ENCODE measurements around the gene ADAM12. TPM values are rescaled to one million over a fixed set of nuclear protein-coding genes. Genes with fewer than 3 reads are reported as not detected.
A peak's percentile ranks its signal among the peaks of the same experiment; 100 is the strongest.

The ADAM12 gene
- total RNA-seq, 1 experiment from 2014 or later, result 15.8 TPM

GRCh38 chr10:126207851-126208250 lies 180.4 kb downstream of the ADAM12 start:
- H3K36me3 ChIP-seq, result peaks cover 3% of the 10 kb centered on the region; the same call in 1 of the 2 replicates
- peaks cover 2% of the 10 kb centered on the region; the same call in 1 of the 2 replicates for H3K9me3 ChIP-seq
- no peak overlapping the region for H3K4me3 ChIP-seq
- DNase-seq, result no peak
- H3K27me3 ChIP-seq, result no peaks in the 10 kb centered on the region

GRCh38 chr10:126207313-126207771 lies 180.9 kb downstream of the ADAM12 start:
- no peak for DNase-seq
- peaks cover 3% of the 10 kb centered on the region; the same call in 1 of the 2 replicates for H3K36me3 ChIP-seq
- peaks cover 2% of the 10 kb centered on the region; the same call in 1 of the 2 replicates for H3K9me3 ChIP-seq
- H3K4me3 ChIP-seq, result no peak overlapping the region
- no peaks in the 10 kb centered on the region for H3K27me3 ChIP-seq

- Histone ChIP-seq H3K9me3 (peaks cover 2% of the 10 kb centered on the region; the same call in 1 of the 2 replicates), H3K27me3 (no peaks in the 10 kb centered on the region), H3K36me3 (no peaks in the 10 kb centered on the region; the same call in 1 of the 2 replicates), H3K4me3 (no peak overlapping the region)
- no peak for DNase-seq
Observed at GRCh38 chr10:126205486-126206205, 182.6 kb downstream of the ADAM12 start.

GRCh38 chr10:126204320-126204719 lies 184.0 kb downstream of the ADAM12 start:
- no peak for DNase-seq
- H3K27me3 ChIP-seq, result no peaks in the 10 kb centered on the region
- H3K36me3 ChIP-seq, result no peaks in the 10 kb centered on the region; the same call in 1 of the 2 replicates
- H3K9me3 ChIP-seq, result peaks cover 2% of the 10 kb centered on the region; the same call in 1 of the 2 replicates
- H3K4me3 ChIP-seq, result no peak overlapping the region

- no peaks in the 10 kb centered on the region for H3K27me3 ChIP-seq
- no peak overlapping the region for H3K4me3 ChIP-seq
- H3K36me3 ChIP-seq, result no peaks in the 10 kb centered on the region; the same call in 1 of the 2 replicates
- no peak for DNase-seq
- H3K9me3 ChIP-seq, result peaks cover 2% of the 10 kb centered on the region; the same call in 1 of the 2 replicates
Observed at GRCh38 chr10:126203746-126204145, 184.5 kb downstream of the ADAM12 start.

GRCh38 chr10:126201603-126202002 lies 186.7 kb downstream of the ADAM12 start:
- Histone ChIP-seq H3K9me3 (no peaks in the 10 kb centered on the region), H3K36me3 (no peaks in the 10 kb centered on the region; the same call in 1 of the 2 replicates), H3K4me3 (no peak overlapping the region), H3K27me3 (no peaks in the 10 kb centered on the region)
- no peak for DNase-seq

GRCh38 chr10:126199221-126199998 lies 188.9 kb downstream of the ADAM12 start:
- Histone ChIP-seq H3K4me3 (no peak overlapping the region), H3K36me3 (no peaks in the 10 kb centered on the region; the same call in 1 of the 2 replicates), H3K27me3 (no peaks in the 10 kb centered on the region), H3K9me3 (no peaks in the 10 kb centered on the region)
- peak; percentile 95 for DNase-seq

GRCh38 chr10:126198681-126199080 lies 189.6 kb downstream of the ADAM12 start:
- DNase-seq, result no peak
- Histone ChIP-seq H3K27me3 (no peaks in the 10 kb centered on the region), H3K4me3 (no peak overlapping the region)

GRCh38 chr10:126197036-126197543 lies 191.2 kb downstream of the ADAM12 start:
- no peaks in the 10 kb centered on the region for H3K27me3 ChIP-seq
- no peaks in the 10 kb centered on the region; the same call in 1 of the 2 replicates for H3K36me3 ChIP-seq
- DNase-seq, result no peak
- H3K9me3 ChIP-seq, result no peaks in the 10 kb centered on the region
- no peak overlapping the region for H3K4me3 ChIP-seq

More at GRCh38 chr10:126198681-126199080, 189.6 kb downstream of the ADAM12 start:
- no peaks in the 10 kb centered on the region for H3K9me3 ChIP-seq
- no peaks in the 10 kb centered on the region; the same call in 1 of the 2 replicates for H3K36me3 ChIP-seq

- DNase-seq, result no peak
- no peaks in the 10 kb centered on the region for H3K27me3 ChIP-seq
- no peaks in the 10 kb centered on the region; the same call in 1 of the 2 replicates for H3K36me3 ChIP-seq
- H3K9me3 ChIP-seq, result no peaks in the 10 kb centered on the region
- no peak overlapping the region for H3K4me3 ChIP-seq
Observed at GRCh38 chr10:126196281-126196680, 192.0 kb downstream of the ADAM12 start.

- H3K9me3 ChIP-seq, result no peaks in the 10 kb centered on the region
- H3K4me3 ChIP-seq, result no peak overlapping the region
- DNase-seq, result peak; percentile 85
- H3K27me3 ChIP-seq, result no peaks in the 10 kb centered on the region
- H3K36me3 ChIP-seq, result 0 out of 2 replicates have a peak, but pooled peaks cover 3% of the 10 kb centered on the region
Observed at GRCh38 chr10:126191192-126191591, 197.1 kb downstream of the ADAM12 start.

GRCh38 chr10:126188679-126189200 lies 199.5 kb downstream of the ADAM12 start:
- Histone ChIP-seq H3K4me3 (no peak overlapping the region), H3K9me3 (no peaks in the 10 kb centered on the region), H3K36me3 (0 out of 2 replicates have a peak, but pooled peaks cover 3% of the 10 kb centered on the region), H3K27me3 (no peaks in the 10 kb centered on the region)
- no peak for DNase-seq

- no peak for DNase-seq
Observed at GRCh38 chr10:126187399-126187798, 200.9 kb downstream of the ADAM12 start.

GRCh38 chr10:126186766-126187165 lies 201.5 kb downstream of the ADAM12 start:
- H3K36me3 ChIP-seq, result 0 out of 2 replicates have a peak, but pooled peaks cover 3% of the 10 kb centered on the region
- no peak overlapping the region for H3K4me3 ChIP-seq
- H3K27me3 ChIP-seq, result no peaks in the 10 kb centered on the region
- H3K9me3 ChIP-seq, result no peaks in the 10 kb centered on the region
- DNase-seq, result no peak

More at GRCh38 chr10:126187399-126187798, 200.9 kb downstream of the ADAM12 start:
- H3K4me3 ChIP-seq, result no peak overlapping the region
- 0 out of 2 replicates have a peak, but pooled peaks cover 3% of the 10 kb centered on the region for H3K36me3 ChIP-seq
- no peaks in the 10 kb centered on the region for H3K27me3 ChIP-seq
- H3K9me3 ChIP-seq, result no peaks in the 10 kb centered on the region

- no peaks in the 10 kb centered on the region for H3K9me3 ChIP-seq
- no peak overlapping the region for H3K4me3 ChIP-seq
- DNase-seq, result no peak
- H3K36me3 ChIP-seq, result 0 out of 2 replicates have a peak, but pooled peaks cover 3% of the 10 kb centered on the region
- no peaks in the 10 kb centered on the region for H3K27me3 ChIP-seq
Observed at GRCh38 chr10:126185676-126186447, 202.4 kb downstream of the ADAM12 start.

- H3K36me3 ChIP-seq, result no peaks in the 10 kb centered on the region
- no peak overlapping the region for H3K4me3 ChIP-seq
- H3K27me3 ChIP-seq, result no peaks in the 10 kb centered on the region
- DNase-seq, result no peak
- no peaks in the 10 kb centered on the region for H3K9me3 ChIP-seq
Observed at GRCh38 chr10:126181626-126182025, 206.7 kb downstream of the ADAM12 start.
